ENCODE results near the gene L3MBTL4.

The L3MBTL4 gene

DNA sequence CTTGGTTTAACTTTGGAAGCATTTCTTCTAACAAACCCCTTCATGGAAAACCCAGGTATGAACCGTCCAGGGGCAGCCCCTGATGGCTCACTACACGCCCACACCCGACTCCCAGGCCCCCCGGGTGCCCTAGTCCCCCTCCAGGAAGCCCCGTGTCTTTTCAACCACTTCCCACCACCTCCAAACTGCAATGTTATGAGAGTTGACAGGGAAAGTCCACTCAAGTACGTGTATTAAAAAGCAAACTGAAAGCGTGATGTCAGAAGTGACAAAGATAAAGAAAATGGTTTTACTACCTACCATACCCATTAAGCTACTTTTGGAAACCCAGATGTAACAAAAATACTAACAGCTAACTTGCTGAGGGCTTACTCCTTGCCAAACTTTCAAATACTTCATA lies 51.5 kb downstream of the L3MBTL4 start:
- DNase-seq = no peak

DNA sequence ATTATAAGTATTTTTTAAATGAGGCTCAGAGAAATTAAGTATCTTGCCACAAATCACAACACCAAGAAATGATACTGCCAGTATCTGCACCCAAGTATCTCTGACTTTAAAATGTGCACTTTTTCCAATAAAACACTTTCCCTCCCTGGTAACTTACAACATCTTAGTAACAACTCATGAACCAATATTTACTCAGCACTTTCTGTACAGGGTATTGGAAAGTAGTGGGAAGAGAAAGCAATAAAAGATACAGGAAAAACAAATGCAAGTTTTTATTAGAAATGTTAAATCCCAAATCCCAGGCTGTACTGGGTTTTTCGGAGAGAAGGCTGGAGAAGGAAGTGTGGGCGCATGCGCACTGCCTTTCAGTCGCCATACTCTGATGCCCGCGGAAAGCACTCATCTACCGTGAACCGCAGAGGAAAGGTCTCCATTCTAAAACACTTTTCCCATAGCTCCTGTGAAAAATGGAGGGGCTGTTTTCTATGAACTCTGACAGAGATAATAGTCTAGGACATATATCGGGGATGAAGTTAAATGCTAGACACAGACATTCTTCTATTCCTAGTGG lies 52.1 kb downstream of the L3MBTL4 start:
- no peak for DNase-seq

DNA sequence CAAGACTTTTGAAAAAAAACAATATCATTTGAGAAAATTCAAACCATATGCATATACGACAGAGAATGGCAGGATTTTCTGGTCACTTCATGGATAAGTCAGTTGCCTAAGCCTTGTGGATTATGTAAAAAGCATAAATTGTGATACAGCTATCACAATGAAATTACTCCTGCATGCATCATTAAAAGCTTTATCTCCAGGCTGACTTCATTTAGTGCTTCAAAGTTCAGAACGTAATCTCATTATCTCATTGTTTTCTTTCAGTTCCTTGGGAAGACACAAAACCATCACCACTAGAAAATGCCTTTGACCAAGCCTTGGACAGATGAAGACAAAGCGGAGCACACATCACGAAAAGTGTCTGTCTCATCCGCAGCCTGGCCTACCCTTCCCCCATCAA lies 57.0 kb downstream of the L3MBTL4 start:
- no peak for DNase-seq

DNA sequence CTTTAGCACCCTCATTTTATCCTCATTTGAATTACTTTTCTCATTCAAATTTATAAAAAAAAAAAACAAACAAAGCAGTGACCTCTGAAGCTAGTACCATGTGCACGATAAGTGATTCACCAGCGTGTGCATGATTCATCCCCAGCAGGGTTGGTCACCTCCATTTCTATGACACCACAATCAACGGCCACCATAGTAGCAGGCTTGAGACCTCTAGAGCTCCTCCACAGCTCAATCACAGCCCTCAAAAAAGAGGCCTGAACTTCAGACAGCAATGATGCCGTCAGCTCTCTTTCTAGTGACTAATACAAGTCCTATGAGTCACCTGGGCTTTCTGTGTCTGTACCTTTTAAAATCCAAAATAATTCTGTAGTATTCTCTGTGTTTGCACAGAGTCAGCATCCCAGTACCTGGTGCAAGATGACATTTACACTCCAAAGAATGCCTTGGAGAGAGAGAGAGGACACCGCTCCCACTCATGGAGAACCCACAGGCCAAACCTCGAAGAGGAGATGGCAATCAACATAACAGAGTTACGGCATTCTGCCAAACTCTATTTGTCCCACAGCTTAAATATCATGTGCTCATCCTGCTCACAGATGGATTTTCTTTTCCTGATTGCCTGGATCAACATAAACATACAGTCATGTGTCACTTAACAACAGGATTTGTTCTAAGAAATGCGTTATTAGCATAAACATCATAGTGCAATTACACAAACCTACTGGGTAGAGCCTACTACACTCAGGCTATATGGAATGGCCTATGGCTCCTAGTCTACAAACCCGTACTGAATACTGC lies 58.7 kb downstream of the L3MBTL4 start:
- no peak for DNase-seq

DNA sequence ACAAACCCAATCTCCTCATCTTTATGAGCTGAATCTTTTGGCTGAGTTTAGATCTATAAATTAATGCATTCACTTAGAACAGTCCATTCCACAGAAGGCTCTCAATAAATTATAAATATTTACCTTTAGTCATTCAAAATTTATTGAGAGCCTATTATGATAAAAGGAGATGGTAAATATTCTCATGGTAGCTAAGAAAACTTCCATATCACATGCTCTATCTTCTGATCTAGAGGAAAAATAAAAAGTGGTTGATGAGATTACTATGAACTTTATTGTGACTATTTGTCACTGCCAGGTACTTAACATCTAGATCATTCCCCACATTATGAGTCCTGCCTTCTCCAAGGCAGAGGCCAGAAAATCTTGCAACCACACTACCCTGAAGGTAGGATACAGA lies 62.4 kb downstream of the L3MBTL4 start:
- DNase-seq = no peak

DNA sequence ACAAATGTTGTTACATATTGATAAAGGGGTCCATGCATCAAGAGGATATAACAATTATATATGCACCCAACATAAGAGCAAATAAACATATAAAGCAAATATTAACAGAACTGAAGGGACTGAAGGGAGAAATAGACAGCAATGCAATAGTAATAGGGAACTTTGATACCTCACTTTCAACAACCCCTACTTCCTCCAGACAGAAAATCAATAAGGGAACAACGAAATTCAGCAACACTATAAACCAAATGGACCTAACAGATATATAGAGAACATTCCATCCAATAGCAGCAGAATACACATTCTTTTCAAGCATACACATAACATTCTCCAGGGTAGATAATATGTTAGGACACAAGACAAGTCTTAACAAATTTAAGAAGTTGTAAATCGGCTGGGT lies 71.7 kb downstream of the L3MBTL4 start:
- no peak for DNase-seq

DNA sequence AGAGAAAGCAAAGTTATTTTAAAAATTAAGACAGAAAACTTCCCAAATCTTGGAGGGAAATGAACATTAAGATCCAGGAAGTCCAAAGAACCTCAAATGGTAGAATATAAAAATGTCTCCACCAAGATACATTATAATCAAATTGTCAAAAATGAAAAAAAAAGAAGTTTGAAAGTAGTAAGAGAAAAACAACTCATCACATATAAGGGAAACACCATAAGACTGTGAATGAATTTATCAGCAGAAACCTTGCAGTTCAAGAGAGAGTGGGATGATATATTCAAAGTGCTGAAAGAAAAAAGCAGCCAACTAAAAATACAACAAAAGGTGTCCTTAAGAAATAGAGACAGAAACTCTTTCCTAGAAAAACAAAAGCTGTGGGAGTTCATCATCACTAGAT lies 73.0 kb downstream of the L3MBTL4 start:
- DNase-seq = no peak

DNA sequence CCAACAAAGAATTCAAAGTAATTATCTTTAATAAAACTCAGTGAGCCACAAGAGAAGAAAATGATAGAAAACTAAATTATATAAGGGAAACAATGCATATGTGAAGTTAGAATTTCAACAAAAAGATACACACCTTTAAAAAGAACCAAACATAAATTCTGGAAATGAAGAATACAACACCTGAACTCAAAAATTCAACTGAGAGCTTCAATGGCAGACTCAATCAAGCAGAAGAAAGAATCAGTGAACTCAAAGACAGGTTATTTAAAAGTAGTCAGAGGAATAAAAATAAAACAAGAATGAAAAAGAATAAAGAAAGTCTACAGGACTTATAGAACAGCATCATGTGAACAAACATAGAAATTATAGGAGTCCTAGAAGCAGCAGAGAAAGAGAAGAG lies 73.4 kb downstream of the L3MBTL4 start:
- DNase-seq = no peak

DNA sequence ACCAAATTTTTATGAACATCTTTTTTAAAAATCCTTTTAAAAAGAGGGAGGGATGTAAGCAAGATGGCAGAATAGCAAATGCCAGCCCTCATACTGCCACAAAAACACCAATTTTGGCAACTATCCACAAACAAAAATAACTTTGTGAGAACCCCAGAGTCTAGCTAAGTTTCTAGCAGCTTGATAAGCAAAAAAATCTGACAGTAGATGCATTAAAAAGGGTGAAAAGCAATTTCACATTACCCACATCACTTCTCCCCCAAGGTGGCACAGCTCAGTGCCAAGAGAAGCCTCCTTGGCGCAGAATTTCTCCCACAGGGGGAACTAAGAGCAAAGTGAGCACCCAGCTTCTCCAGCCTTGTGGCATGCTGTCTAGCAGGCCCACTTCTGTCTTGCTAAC lies 74.6 kb downstream of the L3MBTL4 start:
- DNase-seq = no peak

DNA sequence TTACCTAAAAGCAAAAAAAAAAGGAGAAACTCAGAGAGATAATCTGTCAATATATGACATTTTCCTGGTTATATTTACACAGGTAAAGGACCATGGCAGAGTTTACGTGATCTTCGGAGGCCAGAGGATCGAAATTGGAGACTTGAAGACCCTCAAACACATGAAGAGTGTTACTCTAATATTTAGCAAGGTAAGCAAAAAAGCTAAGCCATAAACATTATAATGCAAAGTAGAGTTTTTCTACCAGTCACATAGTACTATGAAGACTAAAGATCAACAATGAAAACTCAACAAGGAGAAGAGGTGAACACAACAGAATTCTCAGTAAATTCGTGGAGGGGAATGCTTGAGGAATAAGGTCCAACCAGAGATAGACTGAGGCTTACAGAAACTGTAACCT lies 78.5 kb downstream of the L3MBTL4 start:
- DNase-seq = no peak

DNA sequence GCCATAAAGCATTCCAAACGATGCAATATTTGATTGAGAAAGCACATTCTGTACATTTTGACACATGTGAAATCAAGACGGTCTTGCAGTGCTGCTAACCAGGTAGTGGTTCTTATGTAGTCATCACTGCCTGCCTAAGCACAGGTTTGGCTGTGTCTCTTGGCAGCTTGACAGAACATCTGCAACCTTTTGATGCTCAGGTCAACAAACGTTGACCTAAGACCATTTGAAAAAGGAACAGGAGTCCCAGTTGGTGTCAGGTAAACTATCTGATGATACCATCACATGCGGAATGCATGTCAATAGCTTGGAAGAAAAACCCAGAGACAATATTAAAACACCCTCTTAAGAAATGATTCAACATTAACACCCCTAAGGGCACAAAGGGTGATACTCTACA lies 80.7 kb downstream of the L3MBTL4 start:
- DNase-seq = no peak

DNA sequence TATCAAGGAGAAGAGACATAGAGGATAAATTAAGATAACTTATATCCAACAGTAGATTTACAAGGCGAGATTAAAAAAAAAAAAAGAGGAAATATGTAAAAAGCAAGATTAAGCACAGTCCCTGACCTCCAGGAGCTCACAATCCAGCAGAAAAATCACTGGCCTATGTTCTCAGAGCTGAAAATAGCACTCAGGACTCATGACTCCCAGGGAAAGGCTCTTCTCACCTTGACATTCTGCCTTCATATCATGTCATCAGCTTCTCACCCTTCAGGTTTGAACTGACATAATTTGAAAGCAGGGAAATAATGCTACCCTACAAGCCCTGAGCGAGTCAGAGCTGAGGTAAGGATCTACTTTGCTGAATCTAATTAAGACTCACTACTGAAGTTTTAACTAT lies 82.8 kb downstream of the L3MBTL4 start:
- no peak for DNase-seq

DNA sequence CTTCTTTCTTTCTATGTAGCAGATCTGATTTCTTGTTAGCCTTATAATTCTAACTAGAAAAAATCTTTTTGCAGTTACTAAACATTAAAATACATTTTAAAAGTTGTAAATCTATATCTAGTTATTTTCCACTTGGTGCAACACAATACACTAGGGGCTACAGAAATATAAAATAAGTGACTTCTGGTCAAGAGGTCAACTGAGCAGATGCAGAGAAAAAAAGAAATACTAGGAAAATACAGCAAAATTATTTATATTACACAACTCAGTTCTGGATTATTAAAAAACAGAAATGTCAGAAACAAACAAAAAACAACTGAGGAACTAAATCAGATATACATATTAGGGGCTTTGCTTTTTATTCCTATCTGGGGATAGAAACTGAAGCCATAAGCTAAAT lies 83.9 kb downstream of the L3MBTL4 start:
- no peak for DNase-seq

DNA sequence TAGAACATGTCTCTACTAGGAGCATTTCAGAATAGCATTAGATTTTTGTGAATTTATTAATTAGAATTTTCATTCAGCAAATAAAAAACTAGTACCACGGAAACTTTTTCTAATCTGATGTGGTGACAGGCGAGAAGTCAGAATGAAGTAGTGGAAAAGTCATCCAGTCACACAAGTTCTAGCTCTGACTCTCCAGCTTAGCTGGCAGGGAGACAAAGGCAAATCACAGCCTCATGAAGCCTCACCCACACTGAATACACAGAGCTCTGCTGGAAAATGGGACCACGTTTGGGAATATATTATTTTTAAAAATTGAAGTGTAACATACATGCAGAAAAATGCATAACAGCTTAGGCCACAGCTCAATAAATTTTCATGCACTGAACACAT lies 86.1 kb downstream of the L3MBTL4 start:
- DNase-seq = no peak

DNA sequence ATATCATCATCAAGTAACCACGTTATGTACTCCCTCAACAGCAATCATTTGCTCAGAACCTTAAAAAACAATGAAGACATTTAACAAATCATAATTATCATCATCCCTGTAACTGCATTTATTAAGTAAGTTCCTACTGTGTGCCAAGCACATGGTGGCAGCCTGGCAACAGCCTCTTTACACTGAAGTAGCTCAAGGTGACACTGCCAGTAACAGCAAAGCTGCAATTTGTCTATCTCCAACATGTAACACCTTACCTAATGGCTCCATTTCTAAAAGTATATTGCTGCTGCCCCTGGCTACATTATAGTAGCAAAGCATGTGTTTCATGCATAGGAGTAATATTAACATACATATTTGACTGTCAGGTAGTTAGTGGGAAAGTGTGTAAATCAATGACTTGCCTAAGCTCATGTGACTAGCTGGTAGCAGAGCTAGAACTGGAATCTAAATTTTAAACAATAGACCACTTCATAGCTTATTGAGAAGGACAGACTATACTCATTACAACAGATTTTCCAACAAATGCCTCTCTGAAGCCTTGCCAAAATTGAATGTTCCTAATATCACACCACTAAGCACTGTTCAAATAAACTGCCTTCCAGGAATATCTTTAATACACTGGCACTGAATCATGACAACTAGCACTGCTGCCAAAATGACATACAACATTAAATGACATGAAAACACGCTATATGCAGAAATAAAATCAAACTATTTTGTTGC lies 86.7 kb downstream of the L3MBTL4 start:
- DNase-seq = no peak

DNA sequence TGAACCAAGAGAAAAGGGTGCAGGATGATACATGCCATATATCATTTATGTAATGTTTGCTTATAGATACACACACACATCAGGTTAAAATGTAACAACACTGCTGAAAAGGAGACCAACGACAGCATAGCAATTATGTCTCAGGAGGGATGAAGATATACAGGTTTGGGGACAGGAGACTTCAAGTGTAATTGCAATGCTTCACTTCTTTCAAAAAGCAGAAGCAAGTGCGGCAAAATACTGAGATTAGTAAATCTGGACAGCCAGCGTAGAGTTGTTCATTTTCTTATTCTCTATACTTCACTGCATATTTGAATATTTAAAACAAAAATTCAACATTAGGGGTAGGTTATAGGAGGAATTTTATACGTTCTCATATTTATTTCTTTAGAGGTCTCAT lies 87.2 kb downstream of the L3MBTL4 start:
- DNase-seq = no peak

DNA sequence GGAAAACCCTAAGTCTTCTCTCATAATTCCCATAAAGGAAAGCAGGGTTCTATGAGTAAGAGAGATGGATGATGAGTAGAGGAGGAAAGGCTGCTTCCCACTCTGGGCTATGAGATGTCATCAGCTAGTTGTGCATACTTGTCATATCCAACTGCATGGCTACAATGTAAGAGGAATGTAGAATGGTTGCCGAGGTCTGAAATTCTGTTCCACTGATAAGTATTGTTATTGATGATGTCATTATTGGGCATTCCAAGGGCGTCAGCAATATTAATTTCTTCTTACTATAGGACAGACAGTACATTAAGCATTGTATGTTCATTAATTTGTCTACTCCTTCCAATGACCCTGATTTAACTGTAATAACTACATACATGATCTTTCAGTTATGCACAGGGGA lies 88.1 kb downstream of the L3MBTL4 start:
- DNase-seq = no peak

DNA sequence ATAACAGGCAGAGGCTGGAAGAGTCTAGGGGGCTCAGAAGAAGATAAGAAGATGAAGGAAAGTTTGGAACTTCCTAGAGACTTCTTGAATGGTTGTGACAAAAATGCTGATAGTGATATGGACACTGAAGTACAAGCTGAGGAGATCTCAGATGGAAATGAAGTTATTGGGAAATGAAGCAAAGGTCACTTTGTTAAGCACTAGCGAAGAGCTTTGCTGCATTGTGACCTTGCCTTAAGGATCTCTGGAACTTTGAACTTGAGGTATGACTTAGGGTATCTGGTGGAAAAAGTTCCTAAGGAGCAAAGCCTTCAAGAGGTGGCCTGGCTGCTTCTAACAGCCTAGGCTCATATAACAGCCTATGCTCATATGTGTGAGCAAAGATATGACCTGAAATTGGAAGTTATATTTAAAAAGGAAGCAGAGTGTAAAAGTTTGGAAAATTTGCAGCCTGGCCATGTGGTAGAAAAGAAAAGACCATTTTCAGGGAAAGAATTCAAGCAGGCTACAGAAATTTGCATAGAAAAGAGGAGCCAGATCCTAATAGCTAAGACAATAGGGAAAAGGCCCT lies 91.3 kb downstream of the L3MBTL4 start:
- no peak for DNase-seq

DNA sequence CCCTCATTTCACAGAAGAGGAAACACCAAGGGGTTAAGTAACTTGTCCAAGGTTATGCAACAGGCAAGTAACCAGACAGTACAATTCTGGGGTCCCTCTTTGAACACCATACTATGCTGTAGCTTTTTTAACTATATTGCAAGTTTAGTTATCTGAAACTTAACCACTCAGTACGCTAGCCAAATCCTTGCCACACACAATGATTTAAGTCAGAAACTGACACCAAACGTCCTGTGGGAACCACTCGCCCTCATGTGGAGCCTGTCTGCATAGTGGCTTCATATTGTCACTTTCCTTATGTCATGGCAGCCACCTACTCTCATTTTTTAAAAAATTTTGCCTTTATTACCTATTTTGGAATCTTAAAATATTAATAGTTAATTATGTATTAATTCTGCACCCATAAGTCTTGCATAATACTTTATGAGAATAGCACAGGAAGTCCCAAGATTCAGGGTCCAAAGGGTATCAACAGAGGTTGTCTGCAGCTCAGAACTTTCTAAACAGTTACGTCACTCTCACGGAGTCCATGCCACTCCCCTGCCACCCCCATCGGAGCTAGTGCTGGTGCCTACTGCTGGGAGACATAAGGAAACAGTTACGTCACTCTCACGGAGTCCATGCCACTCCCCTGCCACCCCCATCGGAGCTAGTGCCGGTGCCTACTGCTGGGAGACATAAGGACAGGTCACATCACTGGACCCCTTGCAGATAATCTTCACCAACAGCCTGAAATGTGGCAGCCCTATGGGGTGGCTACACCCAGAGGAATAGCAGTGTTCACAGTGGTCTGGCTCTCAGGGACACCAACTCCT lies 99.0 kb downstream of the L3MBTL4 start:
- DNase-seq = peak; percentile 14

DNA sequence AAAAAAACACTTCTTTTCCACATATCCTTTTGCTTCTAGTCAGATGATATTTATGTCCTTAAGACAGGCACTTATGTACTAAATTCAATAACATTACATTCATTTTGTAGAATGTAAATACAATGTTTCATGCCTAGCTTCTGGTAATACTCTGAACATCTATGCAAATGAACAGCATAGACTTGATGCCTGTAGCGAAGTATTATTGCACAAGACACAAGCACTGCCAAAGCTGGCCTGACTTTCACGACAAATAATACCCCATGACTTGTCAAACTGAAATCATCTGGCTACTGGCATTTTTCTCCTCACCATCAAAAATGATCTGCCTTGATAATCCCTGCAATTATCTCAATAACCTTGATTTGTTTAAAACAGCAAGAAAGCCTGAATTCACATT lies 101.3 kb downstream of the L3MBTL4 start:
- DNase-seq = peak; percentile 9

DNA sequence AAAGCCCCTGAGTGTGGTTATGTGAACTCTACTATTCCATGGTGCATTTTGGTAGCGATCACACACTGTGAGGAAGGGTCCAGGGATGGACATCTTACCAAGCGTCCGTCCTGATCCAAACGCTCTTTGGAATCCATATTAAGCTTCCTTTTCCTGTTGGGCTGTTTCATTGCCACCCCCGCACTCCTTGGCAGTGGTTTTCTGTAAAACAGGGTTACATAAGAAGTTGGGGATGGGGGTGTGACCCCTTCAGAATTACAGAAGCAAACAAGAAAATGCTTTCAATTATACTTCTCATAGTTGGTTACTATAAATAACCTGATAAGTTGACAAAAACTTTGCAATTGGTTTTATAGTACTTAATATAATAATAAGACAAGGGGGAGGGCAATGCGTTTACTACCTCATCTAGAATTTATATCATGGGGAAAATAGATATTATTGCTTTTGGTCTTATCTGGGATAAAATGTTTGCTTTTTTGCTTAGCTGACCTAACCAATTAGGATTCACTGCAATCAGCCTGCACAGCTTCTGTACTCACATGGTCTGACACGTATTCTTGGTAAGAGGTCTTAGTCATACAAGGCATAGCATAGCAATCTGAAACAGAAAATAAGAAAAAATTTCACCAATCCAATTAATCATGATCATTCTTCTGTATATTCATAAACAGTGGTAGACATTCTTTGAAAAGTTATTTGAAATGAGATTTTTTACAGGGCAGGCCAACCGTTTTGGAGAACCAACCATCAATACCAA lies 103.1 kb downstream of the L3MBTL4 start:
- no peak for DNase-seq

DNA sequence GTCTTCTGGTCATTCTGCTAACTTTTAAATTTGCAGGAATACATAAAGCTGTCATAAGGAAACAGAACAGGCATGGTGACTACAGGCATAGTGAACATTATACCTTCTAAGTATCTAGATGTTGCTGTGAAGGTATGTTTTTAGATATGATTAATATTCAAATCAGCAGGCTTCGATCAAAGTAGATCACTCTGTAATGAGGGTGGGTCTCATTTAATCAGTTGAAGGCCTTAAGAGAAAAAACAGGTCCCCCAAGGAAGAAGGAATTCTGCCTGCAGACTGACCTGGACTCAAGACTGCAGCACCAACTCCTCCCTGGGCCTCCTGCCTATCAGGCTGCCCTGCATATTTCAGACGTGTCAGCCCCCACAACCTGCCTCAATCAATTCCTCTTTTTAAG lies 104.0 kb downstream of the L3MBTL4 start:
- DNase-seq = no peak
